GM19328 (cell line): ENCODE data around the gene NUP50.

Experiments
- ATAC-seq: cut with Tn5 transposase; IDR thresholded peaks from one replicate; pipeline ENCODE4 v1.9.1; 2021; ENCODE audit warnings: mild to moderate bottlenecking, moderate library complexity; ENCODE audit not compliant: unreplicated experiment

Gene NUP50

DNA sequence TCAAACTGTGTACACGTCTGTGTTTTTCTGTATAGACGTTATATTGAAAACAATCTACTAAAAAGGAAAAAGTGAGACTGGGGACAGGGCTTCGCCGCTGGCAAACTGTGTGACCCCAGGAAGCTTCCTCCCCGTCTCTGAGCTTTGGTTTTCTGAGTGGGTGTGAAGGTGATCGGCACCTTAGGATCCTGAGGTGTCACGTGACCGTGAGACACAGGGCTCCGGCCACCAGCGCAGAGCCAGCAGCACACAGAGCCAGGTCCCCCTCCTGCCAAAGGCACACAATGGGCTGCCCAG, 44.9 kb downstream of the NUP50 start:
- no peak for ATAC-seq

DNA sequence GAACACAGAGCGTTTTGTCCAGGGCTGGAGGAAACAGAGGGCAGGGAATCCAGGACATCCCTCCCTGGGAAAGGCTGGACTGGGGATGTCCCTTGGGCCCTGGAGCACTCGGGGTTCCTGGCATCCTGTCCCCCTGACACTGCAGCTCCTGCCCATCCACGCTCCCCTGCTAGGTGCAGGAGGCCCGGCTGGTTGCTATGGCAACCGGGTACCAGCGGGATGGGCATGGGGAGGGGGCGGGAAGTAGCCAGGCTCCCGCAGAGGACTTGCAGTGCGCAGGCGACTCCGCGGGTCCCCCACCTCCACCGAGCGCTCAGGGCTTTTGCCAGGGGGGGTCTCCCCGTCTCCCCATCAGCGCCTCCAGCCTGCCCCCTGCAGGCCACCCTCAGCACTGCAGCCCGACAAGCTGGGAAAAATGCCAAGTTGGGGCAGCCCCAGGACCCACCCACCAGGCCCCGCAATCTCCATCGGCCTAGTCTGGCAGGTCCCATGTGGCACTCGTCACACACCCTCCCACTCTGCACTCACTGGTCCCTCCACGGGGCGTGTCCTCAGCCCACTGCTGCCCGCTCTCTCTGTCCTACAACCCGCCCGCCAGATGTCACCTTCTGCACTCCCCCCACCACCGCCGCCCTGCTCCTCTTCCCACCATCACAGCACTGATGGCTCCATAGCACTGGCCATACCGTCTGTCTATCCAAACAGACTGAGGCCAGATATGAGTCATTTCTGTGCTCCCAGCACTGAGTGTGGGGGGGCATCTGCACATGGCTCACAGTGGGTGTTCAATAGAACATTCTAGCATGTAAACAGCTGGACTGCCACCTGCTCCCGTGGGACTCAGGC, 45.5 kb downstream of the NUP50 start:
- no peak for ATAC-seq

- ATAC-seq = no peak
Observed at GRCh38 chr22:45210174-45210573, 46.4 kb downstream of the NUP50 start.

GRCh38 chr22:45210577-45210976, 46.9 kb downstream of the NUP50 start:
- no peak for ATAC-seq

- no peak for ATAC-seq
Observed at GRCh38 chr22:45210991-45211390, 47.3 kb downstream of the NUP50 start.

- no peak for ATAC-seq
Observed at GRCh38 chr22:45211435-45211834, 47.7 kb downstream of the NUP50 start.

- ATAC-seq = no peak
Observed at GRCh38 chr22:45211848-45212247, 48.1 kb downstream of the NUP50 start.

DNA sequence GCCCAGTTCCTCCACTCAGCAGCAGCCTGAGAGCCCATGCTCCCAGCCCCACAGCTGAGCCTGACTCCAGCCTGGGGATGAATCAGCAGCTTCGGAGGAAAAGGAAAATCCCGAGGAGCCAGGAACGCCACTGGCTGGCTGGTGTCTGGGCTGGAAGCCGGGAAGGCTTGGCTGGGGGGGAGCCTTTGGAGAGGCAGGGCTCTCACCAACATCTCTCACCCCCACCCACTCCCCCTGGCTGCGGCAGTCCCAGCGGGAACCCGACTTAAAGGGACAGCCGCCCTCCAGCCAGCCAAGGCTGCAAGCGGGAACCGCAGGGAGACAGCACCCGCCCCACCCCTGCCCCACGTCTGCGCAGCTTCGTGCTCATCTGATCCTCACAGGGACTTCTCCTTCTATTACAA, 48.6 kb downstream of the NUP50 start:
- no peak for ATAC-seq

DNA sequence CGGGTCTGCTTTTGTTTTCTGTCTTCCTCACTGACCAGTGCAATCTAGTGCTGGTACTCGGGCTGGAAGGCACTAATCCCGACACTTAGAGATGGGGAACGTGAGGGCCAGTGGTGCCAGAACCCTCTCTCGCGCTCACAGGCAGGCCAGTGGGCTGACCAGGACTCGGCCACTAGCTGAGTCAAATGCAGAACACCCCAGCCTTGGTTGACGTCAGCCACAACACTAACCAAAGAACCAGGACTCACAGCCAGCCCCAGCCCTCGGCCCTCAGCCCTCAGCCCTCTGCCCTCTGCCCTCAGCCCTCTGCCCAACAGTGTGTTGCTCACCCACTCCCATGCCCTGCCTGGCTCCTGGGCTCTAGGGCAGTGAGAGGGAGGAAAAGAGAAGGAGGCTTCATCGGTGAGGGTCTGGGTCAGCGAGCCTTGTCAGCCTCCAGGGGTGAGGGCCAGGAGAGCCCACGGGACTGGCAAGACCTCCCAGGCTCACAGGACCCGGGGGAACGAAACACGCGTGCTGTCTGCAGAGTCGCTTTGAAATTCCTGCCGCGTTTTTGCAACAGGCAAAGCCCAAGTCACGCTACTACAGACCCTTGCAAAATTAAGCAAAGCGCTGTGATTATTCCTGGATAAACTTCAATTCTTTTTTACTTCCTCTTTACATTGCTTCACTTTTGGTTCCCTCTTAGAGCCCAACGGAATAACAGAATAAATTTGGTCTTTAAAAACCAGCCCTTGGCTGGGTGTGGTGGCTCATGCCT, 49.4 kb downstream of the NUP50 start:
- ATAC-seq = no peak

GRCh38 chr22:45216133-45217003, 52.6 kb downstream of the NUP50 start:
- no peak for ATAC-seq

GRCh38 chr22:45217345-45217744, 53.6 kb downstream of the NUP50 start:
- ATAC-seq = no peak

DNA sequence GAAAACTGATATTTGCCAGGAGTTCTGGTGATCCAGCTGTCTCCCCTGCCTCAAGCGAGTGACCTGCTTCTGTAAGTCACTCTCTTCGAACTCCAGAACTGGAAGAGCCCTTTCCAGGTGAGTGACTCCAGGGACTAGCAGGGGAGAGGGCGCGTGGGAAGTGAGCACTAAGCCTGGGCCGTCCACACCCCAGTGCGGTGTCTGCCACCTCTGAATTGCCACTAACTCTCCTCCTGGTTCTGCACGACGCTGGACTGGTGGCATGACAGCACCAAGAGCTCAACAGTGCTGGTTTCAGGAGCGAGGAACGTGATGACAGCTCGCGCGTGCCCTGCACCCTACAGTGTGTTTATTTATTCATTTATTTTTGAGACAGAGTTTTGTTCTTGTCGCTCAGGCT, 54.1 kb downstream of the NUP50 start:
- ATAC-seq = no peak

- ATAC-seq = no peak
Observed at GRCh38 chr22:45218976-45219375, 55.3 kb downstream of the NUP50 start.

GRCh38 chr22:45221201-45221600, 57.5 kb downstream of the NUP50 start:
- no peak for ATAC-seq

GRCh38 chr22:45223304-45224117, 59.8 kb downstream of the NUP50 start:
- no peak for ATAC-seq

DNA sequence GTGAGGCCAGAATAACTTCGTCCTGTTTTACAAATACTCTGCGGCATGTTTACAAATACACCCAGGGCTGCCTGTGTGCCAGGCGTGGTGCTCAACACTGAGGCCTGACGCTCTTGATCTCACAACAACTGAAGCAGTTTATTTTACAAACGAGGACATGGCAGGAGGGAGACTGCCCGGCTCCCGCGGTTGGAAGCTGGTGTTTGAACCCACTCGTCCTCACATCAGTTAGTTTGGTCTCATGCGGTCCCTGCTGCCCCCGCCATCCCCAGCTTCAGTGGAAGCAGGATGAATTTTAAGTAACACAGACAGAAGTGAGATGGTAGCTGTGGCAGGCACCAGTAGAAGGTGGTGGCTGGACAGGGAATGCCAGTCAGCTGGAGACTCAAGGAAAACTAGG, 60.6 kb downstream of the NUP50 start:
- no peak for ATAC-seq

GRCh38 chr22:45224988-45225731, 61.4 kb downstream of the NUP50 start:
- ATAC-seq = no peak

GRCh38 chr22:45225732-45226502, 62.2 kb downstream of the NUP50 start:
- no peak for ATAC-seq

DNA sequence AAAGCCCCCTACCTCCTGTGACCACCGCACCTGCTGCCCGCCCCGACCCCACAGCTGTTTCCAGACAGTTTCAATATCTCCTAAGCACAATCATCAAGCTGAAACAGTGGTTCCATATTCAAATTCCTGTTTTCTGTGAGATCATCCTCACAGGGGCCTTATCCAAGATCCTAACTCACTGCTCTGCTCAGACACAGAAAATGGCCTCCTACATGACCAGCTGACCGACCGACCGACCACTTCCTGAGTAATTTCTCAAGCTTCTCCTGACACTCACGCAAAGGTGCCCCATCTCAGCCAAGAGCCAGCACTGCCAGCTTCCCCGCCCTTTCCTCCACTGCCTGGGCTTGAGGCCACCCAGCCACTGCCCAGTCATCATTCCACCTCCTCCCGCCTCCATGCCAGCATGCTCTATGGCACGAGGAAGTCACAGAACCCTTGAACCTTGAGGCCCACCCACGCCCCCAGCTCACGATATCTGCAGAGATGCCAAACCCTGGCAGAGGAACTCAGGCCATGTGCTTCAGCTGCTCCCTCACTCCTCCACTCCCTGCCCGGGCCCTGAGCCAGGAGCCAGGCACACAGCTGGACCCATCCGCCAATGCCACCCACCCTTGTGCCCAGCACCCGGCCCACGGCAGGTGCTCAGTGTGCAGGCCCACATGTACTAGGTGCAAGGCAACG, 62.9 kb downstream of the NUP50 start:
- no peak for ATAC-seq
